Hepatocyte (in vitro differentiated cells): ENCODE measurements around the gene RARB. TPM values are rescaled to one million over a fixed set of nuclear protein-coding genes. Genes with fewer than 3 reads are reported as not detected.

Experiments
- DNase-seq: peaks from one replicate; pipeline ENCODE4 v3.0.0-alpha.2; 2016; ENCODE audit warnings: low spot score
- H2AFZ ChIP-seq: fragments of 200-600 bp; sonication (generic); 2 replicates; pipeline ENCODE4 v1.6.0; 2016; ENCODE audit warnings: antibody characterized with exemption, mild to moderate bottlenecking
- H3K27ac ChIP-seq: fragments of 200-600 bp; sonication (generic); 2 replicates; pipeline ENCODE4 v1.5.1; 2016; ENCODE audit warnings: mild to moderate bottlenecking
- H3K27me3 ChIP-seq: fragments of 200-600 bp; sonication (generic); 2 replicates; pipeline ENCODE4 v1.6.1; 2016
- H3K36me3 ChIP-seq: fragments of 200-600 bp; sonication (generic); replicated peaks from 2 replicates; pipeline ENCODE4 v1.5.1; 2016; ENCODE audit warnings: low read depth; ENCODE audit not compliant: insufficient read depth
- H3K4me1 ChIP-seq: fragments of 200-600 bp; sonication (generic); 2 replicates; pipeline ENCODE4 v1.5.1; 2016; ENCODE audit warnings: mild to moderate bottlenecking, moderate library complexity; ENCODE audit not compliant: insufficient read depth
- H3K4me2 ChIP-seq: fragments of 200-600 bp; sonication (generic); 2 replicates; pipeline ENCODE4 v1.6.0; 2016
- H3K4me3 ChIP-seq: fragments of 200-600 bp; sonication (generic); 2 replicates; pipeline ENCODE4 v1.5.1; 2016; ENCODE audit warnings: mild to moderate bottlenecking
- H3K79me2 ChIP-seq: fragments of 200-600 bp; sonication (generic); 2 replicates; pipeline ENCODE4 v1.6.0; 2017; ENCODE audit warnings: mild to moderate bottlenecking
- H3K9me2 ChIP-seq: fragments of 200-600 bp; sonication (generic); replicated peaks from 2 replicates; pipeline ENCODE4 v1.6.0; 2017; ENCODE audit warnings: mild to moderate bottlenecking; ENCODE audit not compliant: insufficient read depth
- H3K9me3 ChIP-seq: fragments of 200-600 bp; sonication (generic); 2 replicates; pipeline ENCODE4 v1.5.1; 2016; ENCODE audit warnings: low read depth, mild to moderate bottlenecking
- H4K20me1 ChIP-seq: fragments of 200-600 bp; sonication (generic); 2 replicates; pipeline ENCODE4 v1.6.0; 2016; ENCODE audit warnings: mild to moderate bottlenecking; ENCODE audit not compliant: insufficient read depth, poor library complexity, severe bottlenecking
- EZH2 ChIP-seq: fragments of 200-600 bp; sonication (generic); IDR thresholded peaks from 2 replicates; pipeline ENCODE4 v1.6.1; 2016; ENCODE audit warnings: antibody characterized with exemption, mild to moderate bottlenecking, borderline replicate concordance
- EZH2phosphoT487 ChIP-seq: fragments of 200-600 bp; sonication (generic); IDR thresholded peaks from one replicate; pipeline ENCODE4 v1.6.1; 2018; ENCODE audit warnings: antibody characterized with exemption, mild to moderate bottlenecking, low read depth, moderate library complexity; ENCODE audit not compliant: unreplicated experiment, severe bottlenecking
- WGBS: methylation state at CpG from one replicate; pipeline ENCODE4 v1.1.6; 2016; ENCODE audit warnings: low lambda C conversion rate; ENCODE audit errors: missing lambda C conversion rate; 5-methylcytosine and 5-hydroxymethylcytosine counted together
- polyA plus RNA-seq: library from polyadenylated mRNA; unstranded; fragments of >200 nt; fragmentation: Nextera tagmentation; extraction: Ambion mirVana; gene quantifications from 2 replicates; pipeline ENCODE4 v1.2.1, GENCODE V29; 2016
- total RNA-seq: library from RNA; depleted of rRNA; stranded (reverse); fragments of >200 nt; gene quantifications from 2 replicates; pipeline ENCODE4 v1.2.3, GENCODE V29; 2014
- TF ChIP-seq, protein P1 (sequence below): fragments of 200-600 bp; sonication (generic); IDR thresholded peaks from 2 replicates; pipeline ENCODE4 v1.5.1; 2016; ENCODE audit warnings: antibody characterized with exemption, mild to moderate bottlenecking; ENCODE audit not compliant: poor library complexity

The RARB gene
- total and polyA plus RNA-seq, 2 experiments from 2014 or later, result 22.2 to 30.7 TPM

DNA sequence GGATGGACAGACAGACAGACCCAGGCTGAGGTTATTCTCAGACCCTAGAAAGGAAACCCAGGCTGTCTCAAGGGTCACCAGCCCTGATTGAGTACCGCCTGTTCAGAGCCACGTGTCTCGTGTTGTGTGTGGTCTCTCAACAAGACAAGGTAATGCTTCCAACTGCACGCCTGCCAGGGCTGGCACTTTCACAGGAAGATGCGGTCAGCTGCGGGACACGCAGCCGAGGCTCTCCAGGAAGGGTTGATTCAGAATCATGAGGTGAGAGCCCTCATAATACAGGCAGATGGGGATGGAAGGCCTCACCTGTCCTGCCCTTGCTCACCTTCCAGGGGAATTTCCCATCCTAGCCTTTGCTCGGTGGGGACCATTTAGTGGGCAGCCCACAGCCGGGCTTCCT, 155.3 kb downstream of the RARB start:
- H3K27ac ChIP-seq, result no peak overlapping the region
- no peak overlapping the region for H2AFZ ChIP-seq
- no peaks in the 10 kb centered on the region for H3K36me3 ChIP-seq
- no peak for DNase-seq
- no peak for TF ChIP-seq EZH2
- TF ChIP-seq, protein P1, sequence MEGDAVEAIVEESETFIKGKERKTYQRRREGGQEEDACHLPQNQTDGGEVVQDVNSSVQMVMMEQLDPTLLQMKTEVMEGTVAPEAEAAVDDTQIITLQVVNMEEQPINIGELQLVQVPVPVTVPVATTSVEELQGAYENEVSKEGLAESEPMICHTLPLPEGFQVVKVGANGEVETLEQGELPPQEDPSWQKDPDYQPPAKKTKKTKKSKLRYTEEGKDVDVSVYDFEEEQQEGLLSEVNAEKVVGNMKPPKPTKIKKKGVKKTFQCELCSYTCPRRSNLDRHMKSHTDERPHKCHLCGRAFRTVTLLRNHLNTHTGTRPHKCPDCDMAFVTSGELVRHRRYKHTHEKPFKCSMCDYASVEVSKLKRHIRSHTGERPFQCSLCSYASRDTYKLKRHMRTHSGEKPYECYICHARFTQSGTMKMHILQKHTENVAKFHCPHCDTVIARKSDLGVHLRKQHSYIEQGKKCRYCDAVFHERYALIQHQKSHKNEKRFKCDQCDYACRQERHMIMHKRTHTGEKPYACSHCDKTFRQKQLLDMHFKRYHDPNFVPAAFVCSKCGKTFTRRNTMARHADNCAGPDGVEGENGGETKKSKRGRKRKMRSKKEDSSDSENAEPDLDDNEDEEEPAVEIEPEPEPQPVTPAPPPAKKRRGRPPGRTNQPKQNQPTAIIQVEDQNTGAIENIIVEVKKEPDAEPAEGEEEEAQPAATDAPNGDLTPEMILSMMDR, result no peak
- TF ChIP-seq EZH2phosphoT487, result no peak
- no peak overlapping the region for H3K4me2 ChIP-seq
- no peaks in the 10 kb centered on the region for H3K79me2 ChIP-seq
- H3K9me3 ChIP-seq, result no peaks in the 10 kb centered on the region
- H3K4me1 ChIP-seq, result no peaks in the 10 kb centered on the region
- WGBS, result 91% methylated on average over 10 of the region's 10 CpGs
- H3K4me3 ChIP-seq, result no peak overlapping the region
- H3K9me2 ChIP-seq, result no peaks in the 10 kb centered on the region
- H4K20me1 ChIP-seq, result peaks cover 3% of the 10 kb centered on the region
- H3K27me3 ChIP-seq, result no peaks in the 10 kb centered on the region

GRCh38 chr3:25584011-25584789, 156.1 kb downstream of the RARB start:
- no peaks in the 10 kb centered on the region for H3K9me2 ChIP-seq
- H4K20me1 ChIP-seq, result no peaks in the 10 kb centered on the region
- H3K36me3 ChIP-seq, result no peaks in the 10 kb centered on the region
- H3K27ac ChIP-seq, result no peak overlapping the region
- 88% methylated on average over 17 of the region's 17 CpGs for WGBS
- no peaks in the 10 kb centered on the region for H3K9me3 ChIP-seq
- no peaks in the 10 kb centered on the region for H3K4me1 ChIP-seq
- H3K4me3 ChIP-seq, result no peak overlapping the region
- H2AFZ ChIP-seq, result no peak overlapping the region
- TF ChIP-seq EZH2phosphoT487 (no peak), EZH2 (no peak)
- TF ChIP-seq, protein P1, result no peak
- DNase-seq, result no peak
- no peaks in the 10 kb centered on the region for H3K27me3 ChIP-seq
- H3K4me2 ChIP-seq, result no peak overlapping the region
- no peaks in the 10 kb centered on the region for H3K79me2 ChIP-seq

DNA sequence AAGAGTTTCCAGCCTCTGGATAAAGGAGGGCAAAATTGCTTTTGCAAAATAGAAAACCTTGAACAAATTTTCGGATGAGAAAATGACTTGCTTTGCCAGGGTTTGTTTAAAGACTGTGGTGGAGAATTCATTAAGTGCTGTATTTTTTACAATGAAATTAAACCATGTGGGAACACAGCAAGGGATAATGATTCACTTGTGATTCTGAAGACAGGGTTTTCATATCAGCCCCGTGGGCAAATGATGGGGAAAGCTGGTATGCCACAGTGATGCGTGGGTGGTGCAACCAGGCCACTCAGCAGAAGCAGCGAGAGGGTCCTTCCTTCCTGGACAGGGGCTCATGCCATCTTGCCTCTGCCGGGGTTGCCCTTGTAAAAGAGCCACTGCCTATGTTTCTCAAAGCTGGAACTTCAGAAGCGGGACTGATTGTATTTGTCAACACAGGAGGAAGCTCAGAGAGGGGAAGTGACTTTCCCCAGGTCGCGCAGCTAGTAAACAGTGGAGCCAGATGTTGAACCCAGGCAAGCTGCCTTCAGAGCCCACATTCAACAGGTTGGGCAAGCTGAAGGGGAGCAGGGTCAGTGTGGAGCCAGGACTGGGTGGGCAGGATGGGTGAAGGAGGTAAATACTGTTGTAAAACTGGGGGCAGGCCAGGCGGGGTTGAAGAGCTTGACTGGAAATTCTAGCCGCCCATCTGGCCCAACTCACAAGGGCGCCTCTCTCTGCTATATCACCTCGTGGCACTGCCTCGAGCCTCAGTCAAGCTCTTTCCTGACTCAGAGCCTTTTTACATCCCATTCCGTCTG, 157.5 kb downstream of the RARB start:
- Histone ChIP-seq H4K20me1 (no peaks in the 10 kb centered on the region), H3K4me2 (no peak overlapping the region), H3K36me3 (no peaks in the 10 kb centered on the region), H2AFZ (no peak overlapping the region), H3K4me3 (no peak overlapping the region), H3K79me2 (no peaks in the 10 kb centered on the region), H3K27me3 (no peaks in the 10 kb centered on the region), H3K9me3 (no peaks in the 10 kb centered on the region), H3K27ac (no peak overlapping the region), H3K9me2 (no peaks in the 10 kb centered on the region), H3K4me1 (no peaks in the 10 kb centered on the region)
- DNase-seq, result no peak
- WGBS, result 90% methylated on average over 14 of the region's 14 CpGs
- TF ChIP-seq EZH2phosphoT487, result no peak
- TF ChIP-seq EZH2, result no peak
- TF ChIP-seq, protein P1, result no peak
